GM23338 (cell line): Measurements from ENCODE around the gene SULT1C3.

Experiments
- CREB1 ChIP-seq: fragments of 250-450 bp; sonication (Bioruptor Pico); IDR thresholded peaks from 2 replicates; pipeline ENCODE4 v1.5.0; 2020; ENCODE audit warnings: low read depth, mild to moderate bottlenecking, moderate library complexity
- ETS1 ChIP-seq: IDR thresholded peaks from 2 replicates; pipeline ENCODE4 v1.6.1; 2016; ENCODE audit warnings: antibody characterized with exemption
- EZH2 ChIP-seq: fragments of 200-600 bp; sonication (generic); IDR thresholded peaks from one replicate; pipeline ENCODE4 v1.8.0; 2017; ENCODE audit warnings: antibody characterized with exemption, mild to moderate bottlenecking, low read depth; ENCODE audit not compliant: unreplicated experiment
- EZH2phosphoT487 ChIP-seq: fragments of 200-600 bp; sonication (generic); IDR thresholded peaks from one replicate; pipeline ENCODE4 v1.8.1; 2018; ENCODE audit warnings: antibody characterized with exemption; ENCODE audit not compliant: unreplicated experiment
- JUNB ChIP-seq: IDR thresholded peaks from one replicate; pipeline ENCODE4 v1.6.1; 2016; ENCODE audit warnings: antibody characterized with exemption; ENCODE audit not compliant: unreplicated experiment
- NANOG ChIP-seq: IDR thresholded peaks from 2 replicates; pipeline ENCODE4 v1.6.1; 2016; ENCODE audit warnings: antibody characterized with exemption, borderline replicate concordance
- POLR2AphosphoS5 ChIP-seq: IDR thresholded peaks from 2 replicates; pipeline ENCODE4 v1.6.1; 2016; ENCODE audit warnings: antibody characterized with exemption, low read depth
- STAT1 ChIP-seq: IDR thresholded peaks from one replicate; pipeline ENCODE4 v1.6.1; 2016; ENCODE audit warnings: antibody characterized with exemption; ENCODE audit not compliant: unreplicated experiment
- ZNF114 ChIP-seq: fragments of 250-450 bp; sonication (Bioruptor Pico); IDR thresholded peaks from 2 replicates; pipeline ENCODE4 v1.5.0; 2020; ENCODE audit warnings: mild to moderate bottlenecking, moderate library complexity
- ZNF331 ChIP-seq: fragments of 250-450 bp; sonication (Bioruptor Pico); IDR thresholded peaks from 2 replicates; pipeline ENCODE4 v1.5.0; 2020; ENCODE audit warnings: low read depth, mild to moderate bottlenecking, moderate library complexity
- ZNF462 ChIP-seq: fragments of 250-450 bp; sonication (Bioruptor Pico); IDR thresholded peaks from 2 replicates; pipeline ENCODE4 v1.5.0; 2020; ENCODE audit warnings: mild to moderate bottlenecking, moderate library complexity
- TF ChIP-seq, protein P1 (sequence below), 2 experiments: fragments of 200-600 bp in 1 of 2; sonication (generic) in 1 of 2; conservative IDR thresholded peaks; 2 replicates each; pipeline versions ENCODE4 v1.5.1 to v1.6.1; 2016 to 2017; ENCODE audit warnings: antibody characterized with exemption in 2 of 2, low read depth in 2 of 2, mild to moderate bottlenecking in 2 of 2, moderate library complexity in 1 of 2
- TF ChIP-seq, protein P2 (sequence below): IDR thresholded peaks from one replicate; pipeline ENCODE4 v1.6.1; 2018; ENCODE audit warnings: antibody characterized with exemption; ENCODE audit not compliant: unreplicated experiment

- TF ChIP-seq, protein P1, sequence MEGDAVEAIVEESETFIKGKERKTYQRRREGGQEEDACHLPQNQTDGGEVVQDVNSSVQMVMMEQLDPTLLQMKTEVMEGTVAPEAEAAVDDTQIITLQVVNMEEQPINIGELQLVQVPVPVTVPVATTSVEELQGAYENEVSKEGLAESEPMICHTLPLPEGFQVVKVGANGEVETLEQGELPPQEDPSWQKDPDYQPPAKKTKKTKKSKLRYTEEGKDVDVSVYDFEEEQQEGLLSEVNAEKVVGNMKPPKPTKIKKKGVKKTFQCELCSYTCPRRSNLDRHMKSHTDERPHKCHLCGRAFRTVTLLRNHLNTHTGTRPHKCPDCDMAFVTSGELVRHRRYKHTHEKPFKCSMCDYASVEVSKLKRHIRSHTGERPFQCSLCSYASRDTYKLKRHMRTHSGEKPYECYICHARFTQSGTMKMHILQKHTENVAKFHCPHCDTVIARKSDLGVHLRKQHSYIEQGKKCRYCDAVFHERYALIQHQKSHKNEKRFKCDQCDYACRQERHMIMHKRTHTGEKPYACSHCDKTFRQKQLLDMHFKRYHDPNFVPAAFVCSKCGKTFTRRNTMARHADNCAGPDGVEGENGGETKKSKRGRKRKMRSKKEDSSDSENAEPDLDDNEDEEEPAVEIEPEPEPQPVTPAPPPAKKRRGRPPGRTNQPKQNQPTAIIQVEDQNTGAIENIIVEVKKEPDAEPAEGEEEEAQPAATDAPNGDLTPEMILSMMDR (conservative IDR thresholded peaks at IDR 0.05; ENCODE audit: low read depth in 2 of 2) = no peak
- no peak for TF ChIP-seq CREB1 (CRISPR knock-in tag)
- TF ChIP-seq, protein P2, sequence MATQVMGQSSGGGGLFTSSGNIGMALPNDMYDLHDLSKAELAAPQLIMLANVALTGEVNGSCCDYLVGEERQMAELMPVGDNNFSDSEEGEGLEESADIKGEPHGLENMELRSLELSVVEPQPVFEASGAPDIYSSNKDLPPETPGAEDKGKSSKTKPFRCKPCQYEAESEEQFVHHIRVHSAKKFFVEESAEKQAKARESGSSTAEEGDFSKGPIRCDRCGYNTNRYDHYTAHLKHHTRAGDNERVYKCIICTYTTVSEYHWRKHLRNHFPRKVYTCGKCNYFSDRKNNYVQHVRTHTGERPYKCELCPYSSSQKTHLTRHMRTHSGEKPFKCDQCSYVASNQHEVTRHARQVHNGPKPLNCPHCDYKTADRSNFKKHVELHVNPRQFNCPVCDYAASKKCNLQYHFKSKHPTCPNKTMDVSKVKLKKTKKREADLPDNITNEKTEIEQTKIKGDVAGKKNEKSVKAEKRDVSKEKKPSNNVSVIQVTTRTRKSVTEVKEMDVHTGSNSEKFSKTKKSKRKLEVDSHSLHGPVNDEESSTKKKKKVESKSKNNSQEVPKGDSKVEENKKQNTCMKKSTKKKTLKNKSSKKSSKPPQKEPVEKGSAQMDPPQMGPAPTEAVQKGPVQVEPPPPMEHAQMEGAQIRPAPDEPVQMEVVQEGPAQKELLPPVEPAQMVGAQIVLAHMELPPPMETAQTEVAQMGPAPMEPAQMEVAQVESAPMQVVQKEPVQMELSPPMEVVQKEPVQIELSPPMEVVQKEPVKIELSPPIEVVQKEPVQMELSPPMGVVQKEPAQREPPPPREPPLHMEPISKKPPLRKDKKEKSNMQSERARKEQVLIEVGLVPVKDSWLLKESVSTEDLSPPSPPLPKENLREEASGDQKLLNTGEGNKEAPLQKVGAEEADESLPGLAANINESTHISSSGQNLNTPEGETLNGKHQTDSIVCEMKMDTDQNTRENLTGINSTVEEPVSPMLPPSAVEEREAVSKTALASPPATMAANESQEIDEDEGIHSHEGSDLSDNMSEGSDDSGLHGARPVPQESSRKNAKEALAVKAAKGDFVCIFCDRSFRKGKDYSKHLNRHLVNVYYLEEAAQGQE = no peak
- TF ChIP-seq EZH2phosphoT487 = no peak
- no peak for TF ChIP-seq EZH2
- TF ChIP-seq POLR2AphosphoS5 = no peak
- no peak for TF ChIP-seq JUNB
- no peak for TF ChIP-seq ZNF114 (CRISPR knock-in tag)
- TF ChIP-seq STAT1 = no peak
- no peak for TF ChIP-seq ETS1
- no peak for TF ChIP-seq NANOG
- TF ChIP-seq ZNF331 (CRISPR knock-in tag) = no peak
- no peak for TF ChIP-seq ZNF462 (CRISPR knock-in tag)
These were observed 4.2 kb upstream of the SULT1C3 start for GRCh38 chr2:108235577-108235976.
